SU-DHL-6 (cell line): ENCODE data around the gene NCKAP1.

Experiments
- EZH2phosphoT487 ChIP-seq: fragments of 200-600 bp; sonication (generic), shearing (Covaris generic); conservative IDR thresholded peaks from 2 replicates; pipeline ENCODE4 v1.6.1; 2018; ENCODE audit warnings: mild to moderate bottlenecking, antibody characterized with exemption, low read length, moderate library complexity, mixed read lengths
- TF ChIP-seq, protein P1 (sequence below): fragments of 200-600 bp; sonication (generic); IDR thresholded peaks from one replicate; pipeline ENCODE4 v1.5.1; 2017; ENCODE audit warnings: antibody characterized with exemption, mild to moderate bottlenecking, low read length, moderate library complexity; ENCODE audit not compliant: insufficient read depth, poor library complexity, severe bottlenecking

DNA sequence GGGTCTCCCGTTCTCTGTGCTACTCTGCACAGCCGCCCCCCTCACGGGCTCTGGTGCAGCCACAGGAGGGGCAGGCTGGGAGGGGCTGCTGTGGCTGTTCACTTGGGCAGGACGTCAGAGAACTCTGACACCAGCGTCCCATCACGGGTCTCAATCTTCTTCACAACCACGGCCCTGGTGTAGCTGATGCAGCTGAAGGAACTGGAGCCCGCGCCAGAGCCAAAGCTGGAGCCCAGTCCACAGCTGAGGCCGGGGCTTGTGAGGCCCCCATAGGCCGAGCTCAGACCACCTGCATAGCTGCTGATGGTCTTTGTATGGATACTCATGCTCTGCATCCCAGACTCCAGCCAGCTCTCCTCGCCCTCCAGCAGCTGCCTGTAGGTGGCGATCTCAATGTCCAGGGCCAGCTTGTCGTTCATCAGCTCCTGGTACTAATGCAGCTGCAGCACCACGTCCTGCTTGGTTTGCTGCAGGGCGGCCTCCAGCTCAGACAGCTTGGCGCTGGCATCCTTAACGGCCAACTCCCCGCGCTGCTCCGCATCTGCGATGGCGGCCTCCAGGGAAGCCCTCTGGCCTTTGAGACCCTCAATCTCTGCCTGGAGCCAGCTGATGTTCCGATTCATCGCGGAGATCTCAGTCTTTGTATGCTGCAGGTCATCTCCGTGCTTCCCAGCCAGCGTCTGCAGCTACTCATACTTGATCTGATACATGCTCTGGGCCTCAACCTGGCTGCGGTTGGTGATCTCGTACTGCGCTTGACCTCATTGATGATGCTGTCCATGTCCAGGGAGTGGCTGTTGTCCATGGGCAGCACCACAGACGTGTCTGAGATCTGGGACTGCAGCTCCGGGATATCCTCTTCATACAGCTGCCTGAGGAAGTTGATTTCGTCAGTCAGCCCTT, 32.9 kb upstream of the NCKAP1 start:
- TF ChIP-seq EZH2phosphoT487 = no peak
- TF ChIP-seq, protein P1, sequence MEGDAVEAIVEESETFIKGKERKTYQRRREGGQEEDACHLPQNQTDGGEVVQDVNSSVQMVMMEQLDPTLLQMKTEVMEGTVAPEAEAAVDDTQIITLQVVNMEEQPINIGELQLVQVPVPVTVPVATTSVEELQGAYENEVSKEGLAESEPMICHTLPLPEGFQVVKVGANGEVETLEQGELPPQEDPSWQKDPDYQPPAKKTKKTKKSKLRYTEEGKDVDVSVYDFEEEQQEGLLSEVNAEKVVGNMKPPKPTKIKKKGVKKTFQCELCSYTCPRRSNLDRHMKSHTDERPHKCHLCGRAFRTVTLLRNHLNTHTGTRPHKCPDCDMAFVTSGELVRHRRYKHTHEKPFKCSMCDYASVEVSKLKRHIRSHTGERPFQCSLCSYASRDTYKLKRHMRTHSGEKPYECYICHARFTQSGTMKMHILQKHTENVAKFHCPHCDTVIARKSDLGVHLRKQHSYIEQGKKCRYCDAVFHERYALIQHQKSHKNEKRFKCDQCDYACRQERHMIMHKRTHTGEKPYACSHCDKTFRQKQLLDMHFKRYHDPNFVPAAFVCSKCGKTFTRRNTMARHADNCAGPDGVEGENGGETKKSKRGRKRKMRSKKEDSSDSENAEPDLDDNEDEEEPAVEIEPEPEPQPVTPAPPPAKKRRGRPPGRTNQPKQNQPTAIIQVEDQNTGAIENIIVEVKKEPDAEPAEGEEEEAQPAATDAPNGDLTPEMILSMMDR = no peak
